ENCODE results near the gene UTP4. TPM values are rescaled to one million over a fixed set of nuclear protein-coding genes. Genes with fewer than 3 reads are reported as not detected.

The UTP4 gene
- 14.6 and 16.4 TPM in 2 replicates for total RNA-seq

GRCh38 chr16:69132424-69133252, at the start of gene UTP4, which contains the start of gene CHTF8:
TSS of gene UTP4 (plus strand) at chr16:69132649. CDS start at chr16:69133460, 811 bp downstream.
TSS of gene CHTF8 (minus strand) at chr16:69132588. CDS start at chr16:69121458, 11,130 bp downstream.

GRCh38 chr16:69105501-69106361, 26.7 kb upstream of the UTP4 start, which contains the start of gene HAS3:
TSS of gene HAS3 (plus strand) at chr16:69105653. CDS start at chr16:69109396, 3,743 bp downstream.

GRCh38 chr16:69186642-69187445, 54.4 kb downstream of the UTP4 start, which contains the start of gene SNTB2:
TSS of gene SNTB2 (plus strand) at chr16:69187164. CDS start at chr16:69187167, 3 bp downstream.

Other genes starting within 250 kb of the UTP4 start
- gene HAS3, start 27.0 kb upstream of the UTP4 start, total RNA-seq = 2.4 and 7.6 TPM in 2 replicates
- 30.0 and 31.6 TPM in 2 replicates for gene CHTF8, start 61 bp upstream of the UTP4 start, total RNA-seq
- gene SNTB2, start 54.5 kb downstream of the UTP4 start, total RNA-seq = 43.2 and 58.3 TPM in 2 replicates
- gene VPS4A, start 178.7 kb downstream of the UTP4 start, total RNA-seq = 28.7 and 33.5 TPM in 2 replicates
- 7.1 and 9.5 TPM in 2 replicates for gene PDF, start 197.9 kb downstream of the UTP4 start, total RNA-seq
- gene COG8, start 206.9 kb downstream of the UTP4 start, total RNA-seq = 23.6 and 31.8 TPM in 2 replicates
- 16.4 and 19.8 TPM in 2 replicates for gene NIP7, start 207.1 kb downstream of the UTP4 start, total RNA-seq
- gene TMED6, start 219.1 kb downstream of the UTP4 start, total RNA-seq = 0.28 TPM in 1 of 2 replicates, not detected in the other